ENCODE results near the gene SLC38A2.

SLC38A2 gene

GRCh38 chr12:46395388-46395787, 22.8 kb upstream of the SLC38A2 start:
- TF ChIP-seq CTCF (IDR thresholded peaks at IDR 0.05) (no peak), ZFX (IDR thresholded peaks at IDR 0.05; ENCODE audit: borderline replicate concordance) (no peak)
- no peak overlapping the region for H3K27ac ChIP-seq

- peak overlapping the region; percentile 57; the same call in 1 of the 2 replicates for H3K27ac ChIP-seq
- TF ChIP-seq CTCF (IDR thresholded peaks at IDR 0.05), result no peak
- no peak for TF ChIP-seq ZFX (IDR thresholded peaks at IDR 0.05; ENCODE audit: borderline replicate concordance)
Observed at GRCh38 chr12:46391630-46392029, 19.1 kb upstream of the SLC38A2 start.

- peak overlapping the region; percentile 57 for H3K27ac ChIP-seq
Observed at GRCh38 chr12:46390881-46391280, 18.3 kb upstream of the SLC38A2 start.

GRCh38 chr12:46390304-46390703, 17.7 kb upstream of the SLC38A2 start:
- H3K27ac ChIP-seq, result peak overlapping the region; percentile 57
- no peak for TF ChIP-seq ZFX (IDR thresholded peaks at IDR 0.05; ENCODE audit: borderline replicate concordance)
- no peak for TF ChIP-seq CTCF (IDR thresholded peaks at IDR 0.05)

More at GRCh38 chr12:46390881-46391280, 18.3 kb upstream of the SLC38A2 start:
- TF ChIP-seq CTCF (IDR thresholded peaks at IDR 0.05) (no peak), ZFX (IDR thresholded peaks at IDR 0.05; ENCODE audit: borderline replicate concordance) (no peak)

- TF ChIP-seq CTCF (IDR thresholded peaks at IDR 0.05) (no peak), ZFX (IDR thresholded peaks at IDR 0.05; ENCODE audit: borderline replicate concordance) (no peak)
- no peak overlapping the region for H3K27ac ChIP-seq
Observed at GRCh38 chr12:46389031-46389616, 16.6 kb upstream of the SLC38A2 start.

- no peak overlapping the region for H3K27ac ChIP-seq
- TF ChIP-seq ZFX (IDR thresholded peaks at IDR 0.05; ENCODE audit: borderline replicate concordance) (no peak), CTCF (IDR thresholded peaks at IDR 0.05) (no peak)
Observed at GRCh38 chr12:46388427-46389021, 16.0 kb upstream of the SLC38A2 start.

GRCh38 chr12:46387670-46388069, 15.1 kb upstream of the SLC38A2 start:
- TF ChIP-seq CTCF (IDR thresholded peaks at IDR 0.05) (no peak), ZFX (IDR thresholded peaks at IDR 0.05; ENCODE audit: borderline replicate concordance) (no peak)
- peak overlapping the region; percentile 93 for H3K27ac ChIP-seq
